Stimulated activated CD4-positive, alpha-beta T cell treated with anti-CD3 and anti-CD28 coated beads, Interleukin-1b, Interleukin-23, amount 100 ng/mL, for 1 hour (primary cell): ENCODE results near the gene CNKSR2.

ENCODE experiments used
- DNase-seq, 2 donors: peaks; one replicate each; pipeline ENCODE4 v3.0.0-alpha.2; 2020; ENCODE audit warnings: low read depth in 2 of 2

CNKSR2 gene

DNA sequence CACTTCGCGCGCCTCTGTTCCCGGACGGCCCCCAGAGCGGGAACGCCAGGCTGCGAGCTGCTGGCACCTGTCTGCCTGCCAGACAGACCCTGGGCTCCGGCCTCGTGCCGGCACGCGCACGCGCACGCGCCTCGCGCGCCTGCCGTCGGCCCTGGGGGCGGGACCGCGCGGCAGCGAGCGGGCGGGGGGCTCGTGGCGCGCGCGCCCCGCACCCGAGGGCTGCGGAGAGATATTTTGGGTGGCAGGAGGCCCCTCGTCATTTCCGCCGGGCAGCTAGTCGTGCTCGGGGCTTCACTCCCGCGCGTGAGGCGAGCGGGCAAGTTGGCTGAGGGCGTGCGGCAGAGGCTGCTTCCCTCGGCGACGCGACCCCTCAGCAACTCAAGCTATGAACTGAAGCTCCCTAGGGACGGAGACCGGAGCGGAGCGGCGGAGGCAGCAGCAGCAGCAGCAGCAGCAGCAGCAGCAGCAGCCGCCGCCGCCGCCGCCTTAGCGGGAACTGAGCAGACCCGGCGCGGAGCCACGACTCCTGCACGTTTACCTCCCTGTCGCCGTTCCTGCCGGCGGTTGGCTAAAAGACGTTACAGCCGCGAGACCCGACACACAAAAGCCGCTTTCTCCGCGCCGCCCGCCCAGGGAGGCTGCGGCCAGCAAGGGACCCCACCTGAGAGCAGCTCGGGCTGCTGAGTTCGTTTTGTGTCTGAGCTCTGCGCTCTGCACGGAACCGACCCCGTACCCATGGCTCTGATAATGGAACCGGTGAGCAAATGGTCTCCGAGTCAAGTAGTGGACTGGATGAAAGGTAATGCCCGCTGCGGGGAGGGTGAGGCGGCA lies at the start of gene CNKSR2:
CNKSR2 (plus strand) TSS at position 256 of the 831 bp plus-strand sequence; CDS start at position 736, 480 bp downstream.
- peak; percentile 11 to 41 for DNase-seq

DNA sequence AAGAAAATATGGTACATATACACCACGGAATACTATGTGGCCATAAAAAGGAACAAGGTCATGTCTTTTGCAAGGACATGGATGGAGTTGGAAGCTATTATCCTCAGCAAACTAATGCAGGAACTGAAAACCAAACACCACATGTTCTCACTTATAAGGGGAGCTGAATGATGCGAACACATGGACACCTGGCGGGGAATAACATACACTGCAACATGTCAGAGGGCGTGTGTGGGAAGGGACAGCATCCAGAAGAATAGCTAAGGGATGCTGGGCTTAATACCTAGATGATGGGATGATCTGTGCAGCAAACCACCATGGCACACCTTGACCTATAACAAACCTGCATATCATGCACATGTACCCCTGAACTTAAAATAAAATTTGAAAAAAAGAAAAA lies 19.5 kb upstream of the CNKSR2 start:
- no peak for DNase-seq

DNA sequence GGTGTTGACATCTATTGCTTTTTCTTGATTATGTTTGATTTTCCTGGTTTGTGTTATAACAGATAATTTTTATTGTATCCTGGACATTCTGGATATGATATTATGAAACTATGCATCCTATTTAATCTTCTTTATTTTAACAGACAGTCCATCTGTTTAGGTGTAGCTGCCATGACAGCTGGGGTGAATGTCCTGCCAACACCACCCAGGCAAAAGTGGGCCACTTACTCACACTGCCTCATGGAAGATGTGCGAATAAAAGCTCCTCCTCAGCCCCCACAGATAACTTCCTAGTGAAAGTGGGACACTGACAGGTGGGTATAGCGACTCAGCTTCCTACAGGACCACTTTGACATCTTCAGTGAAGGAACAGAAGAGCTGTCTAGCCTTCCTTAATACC lies 18.4 kb upstream of the CNKSR2 start:
- DNase-seq, result no peak

DNA sequence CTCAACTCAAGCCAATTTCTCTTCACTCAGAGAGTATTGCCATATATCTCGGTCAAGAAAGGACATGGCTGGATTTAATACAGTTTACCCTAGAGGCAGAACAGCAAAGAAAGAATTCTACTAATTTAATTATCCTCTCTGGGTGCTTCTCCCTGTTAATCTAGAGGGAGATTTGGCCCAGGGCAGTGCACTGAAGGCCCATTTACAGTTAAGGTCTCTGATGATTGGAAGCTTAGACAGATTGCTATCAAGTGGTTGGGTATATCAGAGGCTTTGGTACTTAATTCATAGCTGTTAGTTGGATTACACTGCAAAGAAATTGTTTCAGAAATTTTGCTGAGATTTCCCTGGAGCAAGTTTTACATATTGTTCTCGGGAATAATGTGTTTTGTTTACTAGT lies 4.6 kb upstream of the CNKSR2 start:
- DNase-seq, result no peak

DNA sequence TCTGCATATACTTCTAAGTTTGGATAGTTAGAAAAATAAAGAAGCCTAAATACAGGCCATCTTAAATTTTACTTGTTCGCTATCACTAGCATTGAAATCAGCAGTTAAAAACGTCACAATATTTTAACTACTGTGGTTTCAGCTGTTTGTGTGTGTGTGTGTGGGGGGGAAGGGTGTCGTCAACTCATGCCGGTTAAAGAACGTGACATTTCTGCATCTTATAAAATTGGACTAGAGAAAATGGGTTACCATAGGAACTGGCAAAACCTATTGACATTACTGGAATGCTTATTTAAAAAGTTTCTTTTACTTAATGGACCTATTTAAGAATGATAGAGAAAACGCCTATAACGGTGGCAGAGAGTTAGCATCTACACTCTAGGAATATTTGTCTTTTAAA lies 1.2 kb upstream of the CNKSR2 start:
- no peak for DNase-seq

DNA sequence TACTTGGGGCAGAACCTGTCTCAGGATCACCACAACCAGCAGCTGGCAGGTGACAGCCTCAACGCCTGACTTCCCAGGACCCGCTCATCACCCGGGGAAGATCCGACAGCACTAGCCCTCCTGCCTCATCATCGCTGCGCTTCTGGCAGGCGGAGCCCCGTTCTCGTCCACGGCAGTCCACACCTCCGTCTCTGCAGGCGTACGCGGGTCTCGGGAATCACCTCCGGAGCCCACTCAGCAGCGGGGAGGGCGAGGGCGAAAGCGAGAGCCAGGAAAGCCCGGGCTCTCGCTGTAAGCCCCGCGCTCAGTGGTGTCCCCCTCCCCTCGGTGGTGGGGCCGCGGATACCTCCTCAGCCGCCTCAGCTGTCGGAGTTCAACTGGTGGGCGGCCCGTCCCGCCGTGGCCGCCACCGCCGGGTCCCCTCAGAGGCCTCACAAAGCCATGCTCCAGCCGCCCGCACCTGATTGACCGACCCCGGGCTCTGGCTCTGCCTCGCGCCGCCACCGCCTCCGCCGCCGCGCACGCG lies 518 bp upstream of the CNKSR2 start:
- DNase-seq, result peak in 1 of 2 donors; percentile 1

DNA sequence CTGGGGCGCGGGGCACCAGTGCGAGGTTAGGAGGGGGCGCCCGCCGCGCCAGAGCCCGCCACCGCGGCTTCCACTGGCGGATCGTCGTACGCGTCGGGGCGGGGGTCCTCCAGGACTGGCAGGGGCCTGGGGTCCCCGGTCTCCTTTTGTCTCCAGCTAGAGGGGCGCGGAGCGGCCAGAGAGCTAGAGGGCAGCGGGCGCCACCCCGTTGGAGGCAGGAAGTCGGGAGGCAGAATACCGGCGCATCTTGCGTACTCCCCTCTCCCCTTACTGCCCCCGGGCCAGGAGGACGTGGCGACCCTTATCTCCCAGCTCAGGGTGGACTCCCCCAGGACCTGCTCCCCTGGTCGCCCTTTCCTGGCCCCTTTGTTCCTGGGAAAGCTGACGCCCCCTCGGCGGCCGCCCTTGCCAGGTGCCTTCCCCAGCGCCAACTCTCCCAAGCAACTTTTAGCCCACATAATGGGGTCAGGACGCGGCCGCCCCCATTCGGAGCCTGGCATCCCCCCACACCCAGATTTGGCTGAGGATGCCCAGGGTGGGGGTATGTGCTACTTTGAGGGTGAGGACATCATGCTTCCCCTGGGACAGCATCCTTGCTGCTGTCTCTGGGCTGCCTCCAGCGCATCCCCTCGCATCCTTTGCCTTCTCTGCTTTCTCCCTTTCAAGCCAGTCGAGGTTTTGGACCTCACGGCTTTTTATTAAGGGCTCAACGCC lies 933 bp downstream of the CNKSR2 start:
- DNase-seq, result no peak

DNA sequence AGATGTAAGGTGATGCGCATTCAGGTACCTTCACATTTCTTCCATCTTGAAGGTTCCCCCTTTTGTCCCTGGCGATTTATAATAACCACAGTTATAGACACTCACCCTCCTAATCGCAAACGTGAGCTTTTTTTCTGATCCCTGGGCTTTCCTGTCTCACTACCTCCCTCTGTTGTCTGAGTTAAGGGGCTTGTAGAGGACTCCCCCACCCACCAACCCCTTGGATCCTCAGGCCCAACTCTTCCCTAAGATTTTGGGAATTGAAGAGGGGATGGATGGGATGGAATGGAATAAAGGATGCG lies 1.4 kb downstream of the CNKSR2 start:
- no peak for DNase-seq

DNA sequence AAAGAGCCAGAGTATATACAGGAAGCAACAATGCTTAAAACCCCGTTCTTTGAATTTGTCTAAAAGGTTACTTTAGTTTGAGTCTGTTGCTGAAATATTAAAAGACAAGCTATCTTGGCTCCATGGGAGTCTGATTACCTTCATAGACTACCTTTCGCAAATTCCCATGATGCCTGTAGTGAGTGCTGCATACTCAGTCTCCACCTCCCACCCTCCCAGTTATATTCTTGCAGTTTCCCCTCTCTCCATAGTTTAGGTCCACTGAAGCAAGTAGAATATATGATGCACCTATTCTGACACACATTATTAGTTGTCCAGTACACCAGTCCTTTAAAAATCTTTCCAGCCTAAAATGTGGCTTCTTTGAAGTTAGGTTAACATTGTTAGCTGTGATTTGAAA lies 2.4 kb downstream of the CNKSR2 start:
- DNase-seq, result no peak

DNA sequence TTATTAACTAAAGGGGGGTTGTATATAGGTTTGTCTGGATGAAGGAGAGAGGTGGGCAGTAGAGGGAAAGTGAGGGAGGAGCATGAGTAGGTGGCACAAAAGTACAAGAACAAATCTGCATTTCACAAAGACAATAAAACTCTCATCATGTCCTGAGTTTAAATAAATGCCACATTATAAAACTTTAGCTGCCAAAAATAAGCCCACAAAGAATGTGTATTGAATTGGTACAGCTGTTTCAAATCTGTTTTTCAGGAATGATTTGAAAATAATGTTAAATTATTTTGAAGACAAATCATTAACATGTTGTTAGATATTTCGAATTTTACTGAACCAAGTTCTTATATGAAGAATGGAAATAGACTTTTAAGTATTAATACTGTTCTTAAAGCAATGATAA lies 5.8 kb downstream of the CNKSR2 start:
- no peak for DNase-seq

DNA sequence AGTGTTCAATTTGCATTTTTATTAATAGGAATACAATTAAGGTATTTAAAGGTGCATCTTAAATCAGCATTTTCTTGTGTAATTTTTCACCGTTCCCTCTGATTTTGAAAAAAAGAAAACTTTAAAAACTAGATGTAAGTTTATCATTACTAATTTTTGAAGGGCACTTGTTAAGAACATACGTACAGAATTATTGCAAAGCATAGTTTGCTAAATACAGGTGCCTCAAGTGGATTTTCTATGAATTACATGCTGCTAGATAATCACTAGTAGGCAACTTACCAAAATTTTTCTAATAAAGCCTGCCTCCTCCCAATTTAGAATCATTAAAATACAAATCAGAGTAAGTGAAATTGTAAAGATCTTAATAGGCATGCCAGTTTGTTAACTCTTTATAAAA lies 8.5 kb downstream of the CNKSR2 start:
- no peak for DNase-seq

DNA sequence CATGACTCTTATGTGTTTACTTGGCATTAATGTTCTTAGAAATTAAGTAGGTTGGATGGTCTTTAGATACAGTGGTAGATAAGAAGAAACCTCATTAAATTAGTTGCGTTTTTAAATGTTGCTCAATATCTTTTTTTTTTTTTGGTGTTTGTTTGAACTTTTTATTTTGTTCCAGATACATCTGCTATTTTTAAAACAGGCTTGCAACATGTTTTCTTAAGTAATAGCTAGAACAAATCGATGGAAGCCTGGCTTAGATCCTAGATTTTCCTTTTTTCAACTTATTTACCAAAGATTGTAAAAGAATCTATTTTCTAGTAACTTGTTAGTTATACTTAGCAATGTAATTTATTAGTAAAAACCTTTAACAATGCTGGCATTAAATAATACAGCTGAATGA lies 9.3 kb downstream of the CNKSR2 start:
- no peak for DNase-seq

DNA sequence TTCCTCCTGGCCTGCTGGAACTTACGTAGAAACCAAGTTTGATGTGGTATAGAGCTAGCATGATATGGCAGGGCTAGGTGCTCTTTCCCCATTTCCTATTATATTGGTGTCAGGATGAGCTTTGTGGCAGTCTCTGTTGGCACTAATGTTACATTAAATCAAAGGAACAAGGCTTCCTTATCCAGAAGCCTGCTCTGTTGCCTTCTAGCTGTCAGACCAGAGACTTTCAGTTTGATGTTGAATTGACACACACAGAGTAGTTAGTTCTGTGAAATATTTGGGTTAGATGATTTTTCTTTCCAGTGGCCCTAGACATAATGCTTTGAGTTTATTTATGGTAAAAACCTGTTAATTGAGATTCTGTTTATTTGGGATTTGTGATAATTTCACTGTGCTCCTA lies 10.0 kb downstream of the CNKSR2 start:
- DNase-seq, result no peak

DNA sequence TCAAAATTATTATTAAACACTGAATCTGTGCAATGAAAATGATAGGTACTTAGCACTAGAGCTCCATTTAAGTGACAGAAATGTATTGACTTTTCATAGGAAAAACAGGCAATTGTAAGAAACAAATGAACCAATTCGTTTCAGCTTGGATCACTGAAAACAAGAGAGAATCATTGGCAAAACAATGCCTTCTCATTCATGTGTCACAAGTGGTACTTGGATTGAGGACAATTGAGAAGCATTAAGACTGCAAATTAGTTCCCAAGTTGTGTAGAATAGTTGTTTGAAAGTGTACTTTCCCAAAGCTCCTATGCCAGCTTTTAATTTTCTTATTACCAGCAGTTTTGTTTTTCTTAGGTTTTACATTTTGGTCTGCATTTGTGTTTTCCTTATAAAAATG lies 20.6 kb downstream of the CNKSR2 start:
- DNase-seq, result no peak

DNA sequence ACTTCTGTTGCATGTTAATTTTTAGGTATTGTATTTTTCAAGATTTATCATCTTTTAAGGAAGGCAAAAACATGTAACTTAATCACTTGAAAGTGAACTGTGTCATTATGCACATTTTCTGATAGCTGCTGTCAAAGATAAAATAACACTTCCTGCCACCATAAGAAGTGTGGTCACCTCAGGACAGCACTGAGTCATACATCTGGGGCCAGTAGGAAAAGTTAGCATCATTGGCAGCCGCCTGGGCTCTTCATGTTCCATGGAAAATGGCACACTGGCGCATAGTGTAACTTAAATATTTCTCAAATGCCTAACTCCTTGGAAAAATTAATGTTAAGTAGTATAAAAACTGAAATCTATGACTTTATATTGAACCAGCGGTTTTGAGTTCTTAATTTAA lies 24.2 kb downstream of the CNKSR2 start:
- DNase-seq, result no peak

DNA sequence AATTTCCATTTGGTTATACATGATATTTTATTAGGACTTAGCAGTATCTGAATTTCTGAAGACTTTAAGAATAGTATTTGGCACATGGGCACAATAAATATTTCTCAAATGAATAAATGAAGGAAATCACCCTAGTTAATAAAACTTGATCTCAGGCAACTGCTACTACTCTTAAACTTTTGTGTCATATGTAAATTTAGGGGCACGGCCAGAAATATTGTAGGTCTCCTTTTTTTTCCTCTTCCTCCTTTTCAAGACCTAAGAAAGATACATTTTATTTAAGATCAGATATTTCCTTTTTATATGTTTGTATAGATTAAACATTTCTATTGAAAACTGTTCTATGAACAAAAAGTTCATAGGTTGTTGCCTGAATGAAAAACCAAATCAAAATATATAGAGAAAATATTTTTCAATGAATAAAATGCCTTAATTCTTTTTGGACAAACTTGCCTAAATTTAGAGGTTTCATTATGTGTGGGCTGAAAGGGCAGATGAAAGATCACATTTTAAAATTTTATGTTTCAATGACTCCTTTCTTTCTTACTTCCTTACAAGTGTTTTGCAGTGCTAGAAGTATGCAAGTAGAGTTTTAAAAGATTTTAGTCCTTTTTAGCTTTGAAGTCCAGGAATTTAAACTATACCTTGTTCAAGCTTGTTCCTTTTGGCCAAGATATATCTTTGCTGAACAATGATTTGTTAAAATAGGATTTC lies 26.3 kb downstream of the CNKSR2 start:
- DNase-seq, result no peak

DNA sequence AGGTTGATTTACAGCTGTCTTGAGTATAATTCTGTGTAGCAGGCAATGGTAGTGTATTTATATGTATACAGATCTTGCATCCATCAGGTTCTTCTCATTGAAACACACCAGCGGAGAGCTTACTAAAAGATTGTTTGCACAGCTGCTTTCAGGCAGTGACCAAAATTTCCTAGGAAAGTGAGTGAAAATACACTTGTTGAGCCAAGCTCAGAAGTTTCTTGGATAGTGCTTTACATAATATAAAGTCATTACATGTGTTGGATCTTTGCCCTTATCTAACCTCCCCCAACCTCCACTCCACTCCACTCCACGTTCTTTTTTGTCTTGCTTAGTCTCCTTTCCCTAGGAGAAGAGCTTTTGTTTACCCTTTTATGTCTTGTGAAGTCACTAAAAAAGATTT lies 34.1 kb downstream of the CNKSR2 start:
- no peak for DNase-seq

DNA sequence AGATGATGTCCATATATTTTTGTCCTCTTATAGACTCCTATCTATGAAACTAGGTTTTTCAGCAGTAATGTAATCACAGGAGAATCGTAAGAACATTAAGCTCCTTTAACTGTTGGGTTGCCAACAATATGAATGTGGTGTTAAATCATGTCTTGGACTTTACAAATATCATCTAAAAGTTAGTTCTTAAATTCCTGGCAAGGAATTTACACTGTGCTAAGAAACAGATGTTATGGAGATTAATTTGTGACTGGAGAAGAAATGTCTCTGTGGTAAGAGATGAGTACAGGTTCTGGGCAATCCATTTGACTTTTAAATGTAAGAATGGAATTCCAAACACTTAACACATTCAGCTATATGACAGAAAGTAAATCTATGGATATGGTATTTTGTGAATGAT lies 34.6 kb downstream of the CNKSR2 start:
- DNase-seq, result no peak

DNA sequence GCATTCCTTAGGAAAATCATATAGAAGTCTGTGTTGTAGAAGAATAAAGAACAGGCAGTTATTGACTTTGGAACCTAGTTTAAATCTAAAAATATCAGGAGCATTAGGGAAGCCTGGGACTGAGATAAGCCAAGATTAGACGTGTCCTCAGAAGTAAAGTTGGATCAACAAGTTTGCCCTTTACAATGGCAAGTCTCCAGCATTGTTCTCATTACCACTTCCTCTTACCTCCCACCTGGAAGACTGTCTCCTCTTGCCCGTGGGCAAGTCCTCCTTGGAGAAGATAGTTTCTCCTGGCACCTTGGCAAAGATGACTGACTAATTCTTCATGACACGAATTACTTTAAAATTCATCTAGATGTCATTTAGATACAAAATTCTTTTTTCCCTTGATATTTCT lies 37.8 kb downstream of the CNKSR2 start:
- DNase-seq, result no peak

DNA sequence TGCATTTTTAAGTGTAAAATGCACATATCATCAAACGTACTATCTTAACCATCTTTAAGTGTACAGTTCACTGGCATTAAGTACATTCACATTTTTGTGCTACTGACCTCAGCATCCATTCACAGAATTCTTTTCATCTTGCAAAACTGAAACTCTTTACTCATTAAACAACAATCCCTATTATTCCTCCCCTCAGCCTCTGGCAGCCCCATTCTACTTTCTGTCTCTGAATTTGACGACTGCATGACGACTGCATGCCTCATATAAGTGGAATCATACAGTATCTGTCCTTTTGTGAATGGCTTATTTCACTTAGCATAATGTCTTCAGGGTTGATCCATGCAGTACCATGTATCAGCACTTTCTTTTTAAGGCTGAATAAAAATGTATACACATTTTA lies 38.7 kb downstream of the CNKSR2 start:
- no peak for DNase-seq

DNA sequence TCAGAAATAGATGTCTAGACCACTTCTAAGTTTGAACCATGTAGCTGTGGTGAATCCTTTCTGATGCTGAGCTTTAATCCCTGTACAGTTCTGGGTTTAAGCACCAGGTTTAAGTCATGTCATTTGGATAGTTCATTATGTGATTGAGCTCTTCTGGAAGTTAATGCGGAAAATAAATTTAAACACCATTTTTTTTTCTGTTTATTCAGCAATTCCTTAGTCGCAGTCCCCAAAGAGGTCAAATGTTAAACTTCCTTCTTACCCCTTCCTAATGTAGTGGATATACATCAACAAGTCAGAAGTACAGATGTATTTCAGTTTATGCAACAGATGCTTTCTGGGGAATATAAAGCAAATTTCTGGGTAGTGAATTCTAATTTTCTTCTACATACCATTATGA lies 52.9 kb downstream of the CNKSR2 start:
- DNase-seq, result no peak

DNA sequence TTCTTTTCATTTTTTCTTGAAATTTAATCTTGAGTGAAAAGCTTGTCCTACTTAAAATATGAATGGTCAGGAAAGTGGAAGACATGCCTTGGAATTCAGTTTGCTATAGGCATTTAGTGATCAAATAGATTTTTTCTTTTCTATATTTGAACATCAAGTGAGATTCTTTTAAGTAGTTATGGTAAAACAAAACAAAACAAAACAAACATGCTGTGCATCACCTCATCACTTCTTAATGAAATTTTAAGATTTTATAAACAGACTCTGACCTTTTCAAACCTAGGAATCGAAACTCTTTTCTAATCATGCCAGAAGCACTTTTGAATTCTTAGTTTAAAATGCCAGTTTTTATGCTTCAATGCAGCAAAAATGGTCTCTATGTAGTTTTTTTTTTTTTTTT lies 62.8 kb downstream of the CNKSR2 start:
- no peak for DNase-seq

DNA sequence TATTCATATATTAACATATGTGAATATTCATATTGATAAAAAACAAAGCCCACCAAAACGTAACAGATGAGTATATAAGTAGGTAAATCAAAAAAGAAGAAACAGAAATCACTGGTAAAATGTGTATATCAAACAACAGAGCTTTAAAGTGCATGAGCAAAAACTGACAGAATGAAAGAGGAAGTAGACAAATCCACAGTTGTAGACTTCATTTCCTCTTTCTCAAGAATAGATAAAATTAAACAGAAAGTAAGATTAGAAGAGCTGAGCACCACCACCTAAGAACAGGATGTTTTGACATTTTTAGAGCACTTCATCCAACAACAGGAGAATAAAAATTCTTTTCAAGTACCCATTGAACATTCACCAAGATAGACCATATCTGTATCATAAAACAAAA lies 64.6 kb downstream of the CNKSR2 start:
- no peak for DNase-seq
